ENCODE data around the gene DGCR2. TPM values are rescaled to one million over a fixed set of nuclear protein-coding genes. Genes with fewer than 3 reads are reported as not detected.

DGCR2 gene
- total and polyA plus RNA-seq, 2 of the 8 experiments (the other 6 are each of a cell fraction or from before 2014, with no cell fraction given), result 42.3 to 62.2 TPM

GRCh38 chr22:19132153-19132552, 9.9 kb upstream of the DGCR2 start:
- no peaks in the 10 kb centered on the region for H3K79me2 ChIP-seq (ENCODE audit: control insufficient read depth in 1 of 2, insufficient read depth in 2 of 2, low read length in 2 of 2)
- H3K4me3 ChIP-seq (ENCODE audit: extremely low read depth in 1 of 4, insufficient read depth in 2 of 4, low read depth in 3 of 4, low read length in 4 of 4), result no peak overlapping the region
- H3K4me2 ChIP-seq (ENCODE audit: insufficient read depth in 1 of 2, low read depth in 2 of 2, low read length in 2 of 2), result no peak overlapping the region
- WGBS, 2 experiments (ENCODE audit: extremely low coverage in 1 of 2, insufficient coverage in 1 of 2, insufficient read length in 1 of 2, insufficient replicate concordance in 2 of 2, low coverage in 1 of 2, low lambda C conversion rate in 2 of 2, missing lambda C conversion rate in 1 of 2), result 95% methylated on average over 15 of the region's 20 CpGs; no CpG with 5 or more reads in 1 of the 2 experiments
- H3K9ac ChIP-seq (replicated peaks in 1 of 4; ENCODE audit: extremely low read depth in 1 of 4, low read depth in 3 of 4, low read length in 3 of 4), result no peak overlapping the region
- no peak overlapping the region for H3K18ac ChIP-seq (ENCODE audit: extremely low read depth, low read length)
- ChIA-PET POLR2A (ENCODE audit: partially characterized antibody) (interaction anchor here (1.2 to 5.3 kb wide), 3 partner anchors 9 to 69 kb away, joined by 3 to 24 read pairs (median 15); partner anchors contain the start of genes DGCR2 and ESS2), CTCF (ENCODE audit: partially characterized antibody) (interaction anchor here (1.5 to 2.1 kb wide), 3 partner anchors 10 to 17 kb away, joined by 3 to 7 read pairs (median 4); partner anchors contain the start of gene DGCR2)
- H2BK12ac ChIP-seq (ENCODE audit: low read depth, low read length), result no peak overlapping the region
- H4K91ac ChIP-seq (replicated peaks; ENCODE audit: insufficient read length, low read length), result no peak overlapping the region
- DNase-seq (ENCODE audit: low read depth in 1 of 2, low spot score in 2 of 2) (no peak), FAIRE-seq (no peak)
- H3K27ac ChIP-seq (ENCODE audit: low read depth, low read length), result no peak overlapping the region
- H3K79me1 ChIP-seq (ENCODE audit: low read depth, low read length), result no peaks in the 10 kb centered on the region
- H4K20me1 ChIP-seq (replicated peaks in 1 of 2; ENCODE audit: control insufficient read depth in 1 of 2, insufficient read depth in 2 of 2, low read length in 2 of 2), result peaks cover 3 to 4% of the 10 kb centered on the region in 2 experiments
- no peak overlapping the region for H3K14ac ChIP-seq (ENCODE audit: insufficient read length)
- no peaks in the 10 kb centered on the region for H3K4me1 ChIP-seq (replicated peaks in 1 of 4; ENCODE audit: control insufficient read depth in 3 of 4, insufficient read depth in 4 of 4, low read length in 3 of 4)
- no peak overlapping the region for H2AFZ ChIP-seq (ENCODE audit: low read length)
- no peak overlapping the region for H3K56ac ChIP-seq (replicated peaks; ENCODE audit: insufficient read length, low read depth, low read length)
- H3K4ac ChIP-seq (replicated peaks; ENCODE audit: insufficient read length, low read depth, low read length), result no peak overlapping the region
- no peaks in the 10 kb centered on the region for H3K23me2 ChIP-seq (ENCODE audit: low read depth, low read length)
- TF ChIP-seq TEAD4 (IDR thresholded peaks at IDR 0.05; ENCODE audit: low read depth, low read length) (no peak), MAX (IDR thresholded peaks at IDR 0.05) (no peak), EP300 (IDR thresholded peaks at IDR 0.05; ENCODE audit: borderline replicate concordance in 1 of 2, low read depth in 2 of 2, low read length in 2 of 2) (no peak), POU5F1 (IDR thresholded peaks at IDR 0.05; ENCODE audit: low read depth, low read length) (no peak), TAF7 (optimal IDR thresholded peaks at IDR 0.05; ENCODE audit: borderline replicate concordance, low read depth, low read length) (no peak), RXRA (IDR thresholded peaks at IDR 0.05; ENCODE audit: insufficient read depth, low read depth, low read length) (no peak), ATF3 (IDR thresholded peaks at IDR 0.05; ENCODE audit: insufficient read depth, low read depth, low read length) (no peak), BCL11A (IDR thresholded peaks at IDR 0.05; ENCODE audit: low read depth in 2 of 2, low read length in 2 of 2) (no peak), POLR2A (IDR thresholded peaks at IDR 0.05; ENCODE audit: control extremely low read depth in 1 of 2, low read depth in 2 of 2, low read length in 2 of 2) (no peak), HDAC6 (IDR thresholded peaks at IDR 0.05; ENCODE audit: low read depth, low read length) (no peak)
- no peak overlapping the region for H2BK15ac ChIP-seq (ENCODE audit: low read length)
- H2AK5ac ChIP-seq (ENCODE audit: low read depth, low read length), result no peak overlapping the region
- H2BK120ac ChIP-seq (replicated peaks; ENCODE audit: low read depth, low read length), result no peak overlapping the region
- 0 out of 7 replicates have a peak, but pooled peaks cover 0 to 2% (median under 1%) of the 10 kb centered on the region in 4 experiments for H3K27me3 ChIP-seq (replicated peaks in 1 of 4; ENCODE audit: control insufficient read depth in 3 of 4, extremely low read depth in 1 of 4, insufficient read depth in 3 of 4, low read length in 3 of 4)
- no peak overlapping the region; the same call in 1 of the 2 replicates for H4K8ac ChIP-seq (ENCODE audit: extremely low read depth, insufficient read depth, low read length)
- no peak overlapping the region for H2BK20ac ChIP-seq (ENCODE audit: low read length)
- no peak overlapping the region for H3K23ac ChIP-seq (ENCODE audit: insufficient read length)
- no peak overlapping the region for H2BK5ac ChIP-seq (ENCODE audit: low read depth, low read length)
- H3K36me3 ChIP-seq (ENCODE audit: control insufficient read depth in 2 of 4, insufficient read depth in 4 of 4, low read length in 3 of 4), result peaks cover 2 to 19% (median 7%) of the 10 kb centered on the region in 4 experiments; a peak in 5 of 8 replicates
- H4K5ac ChIP-seq (ENCODE audit: insufficient read length, low read depth, low read length), result no peak overlapping the region
- H3K9me3 ChIP-seq (ENCODE audit: insufficient read depth in 2 of 2, low read depth in 1 of 2, low read length in 1 of 2), result no peaks in the 10 kb centered on the region

All from H1 (cell line).